ENCODE measurements around the gene WDR27.
"Not testable (repeated sequence)": the region's sequence is repeated elsewhere in the genome, so short reads cannot be mapped to it uniquely, and the experiment has no call there.

Gene WDR27

DNA sequence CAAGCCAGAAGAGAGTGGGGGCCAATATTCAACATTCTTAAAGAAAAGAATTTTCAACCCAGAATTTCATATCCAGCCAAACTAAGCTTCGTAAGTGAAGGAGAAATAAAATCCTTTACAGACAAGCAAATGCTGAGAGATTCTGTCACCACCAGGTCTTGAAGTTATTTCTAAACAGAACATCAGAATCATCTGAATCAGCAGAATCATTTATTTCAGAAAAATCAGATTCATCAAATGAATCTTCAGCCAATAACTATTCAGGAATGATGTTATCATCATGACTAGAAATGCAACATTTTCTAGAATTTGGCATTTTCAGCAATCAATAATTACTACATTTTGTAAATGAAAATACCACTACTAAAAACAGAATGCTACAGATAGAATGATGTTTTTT, 100.7 kb downstream of the WDR27 start:
- DNase-seq (ENCODE audit: low spot score) = not testable (repeated sequence)

- DNase-seq (ENCODE audit: low spot score) = no peak
These were observed 109.3 kb downstream of the WDR27 start for GRCh38 chr6:169592558-169592957.

GRCh38 chr6:169591616-169592015, 110.2 kb downstream of the WDR27 start:
- DNase-seq (ENCODE audit: low spot score) = no peak

DNA sequence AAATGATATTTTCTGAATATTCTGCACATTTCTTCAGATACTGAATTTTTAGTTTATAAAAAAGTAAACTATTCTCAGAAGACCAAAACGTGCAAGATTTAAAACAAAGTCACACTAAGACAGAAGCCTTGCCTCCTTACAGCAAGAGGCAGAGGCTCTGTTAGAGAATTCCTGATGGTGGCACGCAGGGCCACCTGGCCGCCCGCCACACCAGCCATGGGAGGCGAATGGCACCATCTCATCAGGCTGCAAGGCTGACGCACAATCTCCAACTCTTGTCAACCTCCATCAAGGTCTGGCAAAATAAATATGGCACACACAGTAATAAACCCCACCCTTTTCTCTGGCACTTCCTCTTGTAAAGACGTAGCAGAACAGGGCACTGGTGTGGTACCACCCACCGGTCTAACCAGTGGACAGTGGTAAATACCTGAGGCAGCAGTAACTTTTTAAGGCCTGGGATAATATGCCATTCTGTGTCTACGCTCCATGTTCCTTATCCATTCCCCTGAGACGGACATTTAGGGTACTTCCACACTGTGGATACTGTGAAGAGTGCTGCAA, 111.4 kb downstream of the WDR27 start:
- no peak for DNase-seq (ENCODE audit: low spot score)

DNA sequence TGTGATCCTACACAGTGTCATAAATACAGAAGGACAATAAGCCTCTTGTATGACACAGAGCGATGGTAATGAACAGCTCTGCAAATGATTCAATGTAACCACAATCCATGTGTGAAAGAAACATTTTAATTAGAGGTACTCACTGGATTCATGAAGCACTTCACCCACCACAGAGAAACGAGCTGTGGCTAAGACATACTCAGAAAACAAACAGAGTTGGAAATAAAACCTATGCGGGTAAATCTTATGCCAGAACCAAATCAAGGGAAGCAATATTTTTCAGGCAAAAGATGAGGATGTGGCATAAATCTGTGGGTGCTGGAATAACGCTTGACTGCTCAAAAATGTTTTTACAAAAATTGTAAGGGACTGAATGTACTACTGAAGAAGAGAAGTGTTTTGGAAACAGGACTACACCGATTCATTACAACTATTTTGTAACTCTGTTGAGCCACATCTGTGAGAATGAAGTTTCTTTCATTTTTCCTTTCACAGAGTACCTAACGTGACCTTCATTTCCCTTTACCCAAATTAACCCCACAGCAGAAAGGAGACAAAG, 112.1 kb downstream of the WDR27 start:
- peak; percentile 42 for DNase-seq (ENCODE audit: low spot score)

DNA sequence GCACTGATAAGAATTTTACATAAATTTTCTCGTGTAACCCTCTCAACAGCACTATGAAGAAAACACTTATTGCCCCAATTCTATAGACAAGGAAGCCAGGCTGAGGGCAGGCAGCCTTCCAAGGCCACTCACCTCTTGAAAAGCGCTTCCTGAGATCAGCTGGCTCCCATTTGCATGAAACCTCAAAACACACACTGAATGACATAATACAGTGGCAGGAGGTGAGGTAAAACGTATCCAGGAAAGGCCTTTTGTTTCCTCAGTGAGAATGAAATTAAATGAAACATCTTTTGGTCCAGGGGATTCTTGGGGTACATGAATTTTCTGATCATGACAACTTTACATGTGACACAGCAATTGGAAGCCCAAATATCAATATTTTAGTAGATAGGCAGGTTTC, 112.5 kb downstream of the WDR27 start:
- no peak for DNase-seq (ENCODE audit: low spot score)

DNA sequence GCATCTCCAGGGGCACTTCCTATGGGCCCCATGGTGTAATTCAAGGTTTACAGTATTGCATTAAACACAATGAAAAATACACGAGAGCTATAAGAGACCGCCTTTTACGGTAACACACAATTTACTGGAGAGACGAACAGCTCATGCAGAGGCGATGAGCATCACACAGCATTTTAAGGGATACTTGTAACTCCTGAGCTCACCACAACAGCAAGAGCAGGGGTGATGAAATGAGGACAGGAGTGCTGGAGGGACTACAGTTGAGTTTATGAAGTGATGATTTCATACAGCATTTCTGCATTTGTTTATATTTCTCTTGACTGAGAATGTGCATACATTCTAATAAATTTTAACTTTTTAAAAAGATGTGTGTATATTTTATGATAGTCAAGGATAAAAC, 113.9 kb downstream of the WDR27 start:
- no peak for DNase-seq (ENCODE audit: low spot score)

GRCh38 chr6:169583886-169584541, 117.8 kb downstream of the WDR27 start:
- no peak for DNase-seq (ENCODE audit: low spot score)

DNA sequence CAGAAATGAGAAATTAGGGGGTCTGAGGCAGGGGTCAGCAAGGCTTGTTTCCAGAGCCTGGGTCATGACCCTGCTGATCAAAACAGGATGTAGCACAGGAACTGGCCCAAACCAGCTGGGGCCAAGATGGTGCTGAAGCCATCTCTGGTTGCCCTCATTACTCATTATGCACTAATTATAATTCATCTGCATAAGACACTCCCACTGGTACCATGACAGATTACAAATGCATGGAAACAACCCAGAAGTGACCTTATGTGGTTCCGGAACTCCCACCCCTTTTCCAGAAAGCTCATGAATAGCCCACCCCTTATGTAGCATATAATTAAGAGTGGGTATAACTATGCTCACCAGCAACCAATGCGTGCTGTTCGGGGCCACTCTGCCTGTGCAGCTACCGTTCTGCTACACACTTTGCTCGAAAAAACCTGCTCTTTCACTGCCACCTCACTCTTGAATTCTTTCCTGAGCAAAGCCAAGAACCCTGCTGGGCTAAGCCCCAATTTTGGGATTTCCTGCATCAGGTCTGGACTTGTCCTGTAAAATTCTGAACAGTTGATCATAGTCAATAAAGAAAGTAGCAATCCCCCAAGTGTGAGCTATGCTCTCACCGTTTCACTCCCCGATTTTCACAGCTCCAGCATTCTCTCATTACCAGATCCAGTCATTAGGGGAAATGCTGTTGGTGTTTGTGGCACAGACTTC, 122.3 kb downstream of the WDR27 start:
- no peak for DNase-seq (ENCODE audit: low spot score)

DNA sequence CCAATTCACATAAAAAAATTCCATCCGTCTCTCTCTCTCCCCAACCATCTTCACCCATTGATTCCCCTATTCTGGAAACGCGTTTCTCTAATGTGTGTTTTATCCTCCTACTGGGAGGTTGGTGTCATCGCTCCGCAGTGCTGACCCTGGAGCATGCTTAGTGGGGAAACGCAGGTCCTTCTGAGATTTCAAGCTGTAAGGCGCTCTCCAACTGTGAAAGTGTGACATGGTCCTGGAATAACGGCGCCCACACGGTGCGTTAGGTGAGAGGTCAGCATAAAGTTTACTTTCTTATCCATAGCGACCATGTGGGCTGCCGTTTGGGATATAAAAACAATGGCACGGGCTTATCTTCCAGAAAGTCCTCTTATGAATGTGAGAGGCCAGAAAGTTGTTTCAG, 123.9 kb downstream of the WDR27 start:
- DNase-seq (ENCODE audit: low spot score) = no peak

GRCh38 chr6:169577236-169577635, 124.6 kb downstream of the WDR27 start:
- DNase-seq (ENCODE audit: low spot score) = no peak

GRCh38 chr6:169575821-169576220, 126.0 kb downstream of the WDR27 start:
- no peak for DNase-seq (ENCODE audit: low spot score)

- DNase-seq (ENCODE audit: low spot score) = no peak
These were observed 126.5 kb downstream of the WDR27 start for GRCh38 chr6:169575365-169575764.

DNA sequence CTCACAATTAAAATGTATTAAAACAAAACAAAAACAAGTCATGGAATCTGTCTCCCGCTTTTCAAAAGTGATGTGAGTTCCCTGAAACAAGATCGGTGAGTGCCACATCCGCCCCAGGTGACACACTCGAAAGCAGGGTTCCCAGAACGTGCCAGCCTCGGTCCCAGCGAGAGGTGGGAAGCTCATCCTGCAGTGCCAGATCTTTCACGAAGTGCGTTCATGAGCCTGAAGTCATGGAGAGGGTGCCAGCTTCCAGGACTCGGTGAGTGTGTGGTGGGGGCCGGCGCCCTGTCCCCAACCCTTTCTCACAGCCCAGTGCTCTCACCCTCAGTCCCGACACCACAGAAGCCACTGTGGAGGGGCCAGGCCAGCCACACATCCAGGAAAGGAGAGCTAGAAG, 127.4 kb downstream of the WDR27 start:
- DNase-seq (ENCODE audit: low spot score) = no peak

GRCh38 chr6:169573883-169574282, 127.9 kb downstream of the WDR27 start:
- DNase-seq (ENCODE audit: low spot score) = no peak

GRCh38 chr6:169571123-169571962, 130.5 kb downstream of the WDR27 start:
- no peak for DNase-seq (ENCODE audit: low spot score)

- no peak for DNase-seq (ENCODE audit: low spot score)
These were observed 133.3 kb downstream of the WDR27 start for GRCh38 chr6:169568314-169569087.

DNA sequence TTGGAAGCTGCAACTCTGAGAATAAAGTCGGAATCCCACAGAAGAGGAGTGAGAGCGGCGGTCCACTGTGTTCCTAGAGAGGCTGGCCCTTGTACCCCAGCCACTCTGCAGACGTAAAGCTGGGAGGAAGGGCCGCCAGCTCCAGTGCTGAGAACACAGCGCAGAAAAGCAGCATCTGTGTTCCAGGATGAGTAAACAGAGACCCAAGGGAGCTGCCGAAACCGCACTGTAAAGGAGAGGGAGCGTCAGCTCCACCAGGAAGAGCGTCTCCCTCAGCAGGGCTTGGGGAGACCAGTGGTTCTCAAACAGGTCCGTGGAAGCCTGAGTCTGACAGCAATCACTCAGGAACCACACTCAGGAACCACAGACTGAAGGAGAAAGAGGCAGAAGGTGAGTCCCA, 134.0 kb downstream of the WDR27 start:
- no peak for DNase-seq (ENCODE audit: low spot score)

GRCh38 chr6:169566961-169567750, 134.7 kb downstream of the WDR27 start:
- no peak for DNase-seq (ENCODE audit: low spot score)

- no peak for DNase-seq (ENCODE audit: low spot score)
These were observed 135.5 kb downstream of the WDR27 start for GRCh38 chr6:169566319-169566718.
